HCT116 (cell line): ENCODE data around the gene ATP11B. TPM values are rescaled to one million over a fixed set of nuclear protein-coding genes. Genes with fewer than 3 reads are reported as not detected.

Experiments used
- ATAC-seq: fragments of 200-7000 bp; cut with Tn5 transposase; 2 replicates; pipeline ENCODE4 v1.9.1; 2020; ENCODE audit warnings: mild to moderate bottlenecking, moderate library complexity
- BruUV-seq: library from RNA; stranded (reverse); fragments of 400-500 nt; replicated peaks from 2 replicates; lab custom pipeline; 2021; lab: Mats Ljungman, UMichigan
- CTCF ChIA-PET: fragments of 300-600 bp; sonication (Branson Sonifier 250); formaldehyde crosslinking; loops from one replicate; lab custom pipeline; 2021; ENCODE audit warnings: antibody characterized with exemption; lab: Charles Lee
- POLR2A ChIA-PET: fragments of 300-600, 350-600 bp; sonication (Branson Sonifier 250); formaldehyde crosslinking; loops from one replicate; lab custom pipeline; 2021; ENCODE audit warnings: antibody characterized with exemption; lab: Charles Lee
- RAD21 ChIA-PET, 2 experiments: fragments of 300-600 bp; sonication (Branson Sonifier 250); formaldehyde crosslinking; loops; one replicate each; lab custom pipeline; 2023; ENCODE audit warnings: low total read pairs in 2 of 2; ENCODE audit not compliant: uncharacterized antibody in 2 of 2, unreplicated experiment in 2 of 2, low non-redundant PET in 1 of 2; lab: Charles Lee
- DNase-seq: peaks from one replicate; pipeline ENCODE4 v3.0.0-alpha.2; 2010; ENCODE audit warnings: low read depth, low spot score
- H2AFZ ChIP-seq: fragments of 200-600 bp; shearing (Covaris generic), sonication (generic); 2 replicates; pipeline ENCODE4 v1.6.1; 2017; ENCODE audit warnings: low read depth, mixed run types, mixed read lengths, antibody characterized with exemption, low read length; ENCODE audit not compliant: poor library complexity, severe bottlenecking
- H3K27ac ChIP-seq: 2 replicates; pipeline ENCODE4 v1.5.1; 2012; ENCODE audit warnings: low read depth, low read length
- H3K27me3 ChIP-seq: fragments of 200-600 bp; sonication (generic); 2 replicates; pipeline ENCODE4 v1.6.1; 2016; ENCODE audit warnings: mixed run types, low read length, mixed read lengths; ENCODE audit not compliant: insufficient read depth
- H3K36me3 ChIP-seq, 2 experiments: fragments of 200-500 bp in 1 of 2; fragments of 200-600 bp in 1 of 2; sonication (Bioruptor generic) in 1 of 2; sonication (generic) in 1 of 2; 2 replicates each; pipeline versions ENCODE4 v1.5.1 to v1.6.1; 2014 to 2016; ENCODE audit warnings: low read length in 2 of 2, inconsistent platforms in 1 of 2, mixed read lengths in 1 of 2, mixed run types in 1 of 2; ENCODE audit not compliant: insufficient read depth in 2 of 2, control insufficient read depth in 1 of 2
- H3K4me1 ChIP-seq, 2 experiments: fragments of 200-600 bp in 1 of 2; sonication (generic) in 1 of 2; 2 replicates each; pipeline versions ENCODE4 v1.5.1 to v1.6.1; 2012 to 2017; ENCODE audit warnings: low read length in 2 of 2, inconsistent platforms in 1 of 2, mild to moderate bottlenecking in 1 of 2, mixed read lengths in 1 of 2, mixed run types in 1 of 2, moderate library complexity in 1 of 2; ENCODE audit not compliant: insufficient read depth in 2 of 2, control insufficient read depth in 1 of 2
- H3K4me2 ChIP-seq: fragments of 200-600 bp; sonication (generic); 2 replicates; pipeline ENCODE4 v1.6.1; 2017; ENCODE audit warnings: mixed run types, low read length, mixed read lengths
- H3K4me3 ChIP-seq, 2 experiments: fragments of 200-600 bp in 1 of 2; sonication (generic) in 1 of 2; replicated peaks in 1 of 2; 2 replicates each; pipeline ENCODE4 v1.5.1; 2011 to 2016; ENCODE audit warnings: low read length in 2 of 2, control low read depth in 1 of 2, low read depth in 1 of 2, mild to moderate bottlenecking in 1 of 2, mixed read lengths in 1 of 2, mixed run types in 1 of 2
- H3K79me2 ChIP-seq: fragments of 200-600 bp; sonication (generic); 2 replicates; pipeline ENCODE4 v1.6.1; 2017; ENCODE audit warnings: mild to moderate bottlenecking, mixed run types, low read length, moderate library complexity, mixed read lengths; ENCODE audit not compliant: insufficient read depth
- H3K9ac ChIP-seq: fragments of 200-600 bp; sonication (generic); 2 replicates; pipeline ENCODE4 v1.6.1; 2016; ENCODE audit warnings: low read length, mixed read lengths
- H3K9me2 ChIP-seq: fragments of 200-600 bp; sonication (generic), shearing (Covaris generic); 2 replicates; pipeline ENCODE4 v1.6.1; 2017; ENCODE audit warnings: mixed run types, mild to moderate bottlenecking, moderate library complexity; ENCODE audit not compliant: insufficient read depth
- H3K9me3 ChIP-seq, 2 experiments: fragments of 200-500 bp in 1 of 2; fragments of 200-600 bp in 1 of 2; sonication (Bioruptor generic) in 1 of 2; sonication (generic) in 1 of 2; 2 replicates each; pipeline ENCODE4 v1.6.1; 2014 to 2017; ENCODE audit warnings: low read length in 2 of 2, mixed read lengths in 2 of 2, inconsistent platforms in 1 of 2, low read depth in 1 of 2, mild to moderate bottlenecking in 1 of 2, mixed run types in 1 of 2, moderate library complexity in 1 of 2; ENCODE audit not compliant: control insufficient read depth in 1 of 2, insufficient read depth in 1 of 2
- H4K20me1 ChIP-seq: fragments of 200-600 bp; sonication (generic), shearing (Covaris generic); 2 replicates; pipeline ENCODE4 v1.6.1; 2017; ENCODE audit warnings: mixed run types, mild to moderate bottlenecking, moderate library complexity; ENCODE audit not compliant: insufficient read depth
- CEBPB ChIP-seq: IDR thresholded peaks from 2 replicates; pipeline ENCODE4 v1.6.1; 2012; ENCODE audit warnings: low read depth
- ELF1 ChIP-seq: IDR thresholded peaks from 2 replicates; pipeline ENCODE4 v1.6.1; 2012; ENCODE audit warnings: low read depth, borderline replicate concordance
- EZH2 ChIP-seq: fragments of 200-600 bp; sonication (generic); IDR thresholded peaks from 2 replicates; pipeline ENCODE4 v1.6.1; 2017; ENCODE audit warnings: antibody characterized with exemption, mixed run types
- EZH2phosphoT487 ChIP-seq: fragments of 200-600 bp; IDR thresholded peaks from 2 replicates; pipeline ENCODE4 v1.6.1; 2018; ENCODE audit warnings: antibody characterized with exemption, borderline replicate concordance
- FOSL1 ChIP-seq: IDR thresholded peaks from 2 replicates; pipeline ENCODE4 v1.6.1; 2012; ENCODE audit warnings: low read depth
- POLR2A ChIP-seq: IDR thresholded peaks from 2 replicates; pipeline ENCODE4 v1.7.0; 2011; ENCODE audit warnings: borderline replicate concordance; ENCODE audit not compliant: insufficient read depth, insufficient read length; ENCODE audit errors: extremely low read depth
- POLR2AphosphoS5 ChIP-seq: IDR thresholded peaks from 2 replicates; pipeline ENCODE4 v1.6.1; 2011; ENCODE audit warnings: mild to moderate bottlenecking, low read depth, low read length, moderate library complexity
- RAD21 ChIP-seq: IDR thresholded peaks from 2 replicates; pipeline ENCODE4 v1.6.1; 2012; ENCODE audit warnings: low read depth, mild to moderate bottlenecking
- SIN3A ChIP-seq: IDR thresholded peaks from 2 replicates; pipeline ENCODE4 v1.6.1; 2012; ENCODE audit warnings: low read depth
- TCF7L2 ChIP-seq: IDR thresholded peaks from 2 replicates; pipeline ENCODE4 v1.7.0; 2011; ENCODE audit warnings: borderline replicate concordance, inconsistent platforms; ENCODE audit not compliant: insufficient read depth, insufficient read length; ENCODE audit errors: extremely low read depth
- YY1 ChIP-seq: IDR thresholded peaks from 2 replicates; pipeline ENCODE4 v1.6.1; 2011; ENCODE audit warnings: low read length, low read depth, moderate library complexity, mild to moderate bottlenecking; ENCODE audit not compliant: insufficient replicate concordance; ENCODE audit errors: extremely low read depth
- ZFX ChIP-seq: fragments of 450-650 bp; IDR thresholded peaks from 2 replicates; pipeline ENCODE4 v1.6.1; 2017
- ZNF274 ChIP-seq: fragments of 200-500 bp; sonication (Bioruptor generic); IDR thresholded peaks from 2 replicates; pipeline ENCODE4 v1.6.1; 2014; ENCODE audit warnings: mild to moderate bottlenecking, low read depth, low read length, inconsistent platforms
- intact Hi-C: fragments of 100-400 bp; cut with micrococcal nuclease; formaldehyde crosslinking; loops from 2 replicates; pipeline ENCODE4 v1.10.0; 2022
- total RNA-seq: library from RNA; stranded (reverse); gene quantifications from one replicate; pipeline ENCODE4 v1.2.1, GENCODE V29; 2021; ENCODE audit not compliant: unreplicated experiment
- TF ChIP-seq, protein P1 (sequence below): IDR thresholded peaks from 2 replicates; pipeline ENCODE4 v1.6.1; 2011; ENCODE audit warnings: mild to moderate bottlenecking, low read length, moderate library complexity; ENCODE audit not compliant: insufficient replicate concordance; ENCODE audit errors: extremely low read depth
- TF ChIP-seq, protein P2 (sequence below): IDR thresholded peaks from 2 replicates; pipeline ENCODE4 v1.6.1; 2012
- TF ChIP-seq, protein P3 (sequence below): IDR thresholded peaks from 2 replicates; pipeline ENCODE4 v1.6.1; 2012
- TF ChIP-seq, protein P4 (sequence below): IDR thresholded peaks from 2 replicates; pipeline ENCODE4 v1.6.1; 2012; ENCODE audit warnings: low read depth

The ATP11B gene
- total RNA-seq, 1 experiment from 2014 or later, result 53.0 TPM

DNA sequence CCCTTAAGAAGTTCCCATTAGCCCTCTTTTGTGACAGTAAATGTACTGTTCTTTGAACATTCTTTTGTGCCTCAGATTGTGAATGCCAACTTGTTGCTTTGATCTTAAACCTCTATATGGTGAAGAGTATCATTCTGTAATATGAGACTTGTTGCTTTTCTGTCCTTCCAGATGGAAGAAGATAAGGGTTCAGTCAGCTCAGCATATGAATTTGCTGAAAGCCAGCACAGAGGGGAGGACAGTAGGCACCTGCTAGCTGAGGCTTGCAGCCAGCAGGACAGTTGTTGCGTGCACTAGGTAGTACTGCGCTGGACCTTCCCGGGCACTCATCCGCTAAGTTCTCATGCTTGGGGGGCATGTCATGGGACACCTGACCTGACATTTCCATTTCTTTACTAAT, 112.3 kb downstream of the ATP11B start (continued):
- TF ChIP-seq, protein P1, sequence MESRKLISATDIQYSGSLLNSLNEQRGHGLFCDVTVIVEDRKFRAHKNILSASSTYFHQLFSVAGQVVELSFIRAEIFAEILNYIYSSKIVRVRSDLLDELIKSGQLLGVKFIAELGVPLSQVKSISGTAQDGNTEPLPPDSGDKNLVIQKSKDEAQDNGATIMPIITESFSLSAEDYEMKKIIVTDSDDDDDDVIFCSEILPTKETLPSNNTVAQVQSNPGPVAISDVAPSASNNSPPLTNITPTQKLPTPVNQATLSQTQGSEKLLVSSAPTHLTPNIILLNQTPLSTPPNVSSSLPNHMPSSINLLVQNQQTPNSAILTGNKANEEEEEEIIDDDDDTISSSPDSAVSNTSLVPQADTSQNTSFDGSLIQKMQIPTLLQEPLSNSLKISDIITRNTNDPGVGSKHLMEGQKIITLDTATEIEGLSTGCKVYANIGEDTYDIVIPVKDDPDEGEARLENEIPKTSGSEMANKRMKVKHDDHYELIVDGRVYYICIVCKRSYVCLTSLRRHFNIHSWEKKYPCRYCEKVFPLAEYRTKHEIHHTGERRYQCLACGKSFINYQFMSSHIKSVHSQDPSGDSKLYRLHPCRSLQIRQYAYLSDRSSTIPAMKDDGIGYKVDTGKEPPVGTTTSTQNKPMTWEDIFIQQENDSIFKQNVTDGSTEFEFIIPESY, result no peak
- no peak for TF ChIP-seq YY1
- no peak for TF ChIP-seq RAD21

DNA sequence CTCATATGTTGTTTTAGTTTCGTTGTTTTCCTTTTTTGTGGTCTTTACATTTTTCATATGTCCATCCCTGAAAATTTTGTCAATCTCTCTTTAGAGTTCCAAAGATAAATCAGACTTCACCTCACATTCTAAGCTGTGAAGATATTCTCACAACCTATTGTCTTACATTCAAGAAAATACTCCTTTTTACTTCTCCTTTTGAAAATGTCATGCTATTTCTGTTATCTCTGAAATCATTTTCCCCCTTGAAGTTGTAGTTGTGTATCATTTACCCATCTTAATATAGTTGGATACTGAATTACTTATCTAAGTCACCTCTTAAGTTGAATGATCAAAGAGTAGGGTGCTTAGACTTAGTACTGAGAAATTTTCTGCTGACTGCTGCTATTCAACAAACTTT, 112.7 kb downstream of the ATP11B start:
- H3K27me3 ChIP-seq, result no peaks in the 10 kb centered on the region
- H3K9me3 ChIP-seq, result no peaks in the 10 kb centered on the region
- ChIA-PET RAD21 (interaction anchor here in 1 of 2 experiments (0.7 kb wide), 1 partner anchor 190 kb away, joined by 3 read pairs; no protein-coding TSS in a partner anchor), POLR2A (no interaction called here), CTCF (no interaction called here)
- intact Hi-C loops, result loop anchor here (10.0 kb wide), 1 partner anchor 479 kb away; no protein-coding TSS in a partner anchor
- no peak for ATAC-seq
- no TSS peak for BruUV-seq
- no peak overlapping the region for H3K4me3 ChIP-seq
- no peak overlapping the region for H3K4me2 ChIP-seq
- H4K20me1 ChIP-seq, result no peaks in the 10 kb centered on the region
- H3K27ac ChIP-seq, result no peak overlapping the region
- no peaks in the 10 kb centered on the region for H3K36me3 ChIP-seq
- no peaks in the 10 kb centered on the region for H3K9me2 ChIP-seq
- no peak overlapping the region for H2AFZ ChIP-seq
- H3K4me1 ChIP-seq, result peaks cover 3 to 13% of the 10 kb centered on the region in 2 experiments; a peak in 3 of 4 replicates
- no peak overlapping the region for H3K9ac ChIP-seq
- H3K79me2 ChIP-seq, result no peaks in the 10 kb centered on the region
- no peak for DNase-seq
- TF ChIP-seq CEBPB (no peak), FOSL1 (no peak), ZFX (no peak), SIN3A (no peak), EZH2phosphoT487 (no peak), ZNF274 (no peak), POLR2A (no peak), POLR2AphosphoS5 (no peak), ELF1 (no peak), EZH2 (no peak), RAD21 (no peak), TCF7L2 (no peak)
- TF ChIP-seq, protein P2, sequence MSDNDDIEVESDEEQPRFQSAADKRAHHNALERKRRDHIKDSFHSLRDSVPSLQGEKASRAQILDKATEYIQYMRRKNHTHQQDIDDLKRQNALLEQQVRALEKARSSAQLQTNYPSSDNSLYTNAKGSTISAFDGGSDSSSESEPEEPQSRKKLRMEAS, result no peak
- TF ChIP-seq, protein P3, sequence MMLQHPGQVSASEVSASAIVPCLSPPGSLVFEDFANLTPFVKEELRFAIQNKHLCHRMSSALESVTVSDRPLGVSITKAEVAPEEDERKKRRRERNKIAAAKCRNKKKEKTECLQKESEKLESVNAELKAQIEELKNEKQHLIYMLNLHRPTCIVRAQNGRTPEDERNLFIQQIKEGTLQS, result no peak
- TF ChIP-seq, protein P1, result no peak
- TF ChIP-seq, protein P4, sequence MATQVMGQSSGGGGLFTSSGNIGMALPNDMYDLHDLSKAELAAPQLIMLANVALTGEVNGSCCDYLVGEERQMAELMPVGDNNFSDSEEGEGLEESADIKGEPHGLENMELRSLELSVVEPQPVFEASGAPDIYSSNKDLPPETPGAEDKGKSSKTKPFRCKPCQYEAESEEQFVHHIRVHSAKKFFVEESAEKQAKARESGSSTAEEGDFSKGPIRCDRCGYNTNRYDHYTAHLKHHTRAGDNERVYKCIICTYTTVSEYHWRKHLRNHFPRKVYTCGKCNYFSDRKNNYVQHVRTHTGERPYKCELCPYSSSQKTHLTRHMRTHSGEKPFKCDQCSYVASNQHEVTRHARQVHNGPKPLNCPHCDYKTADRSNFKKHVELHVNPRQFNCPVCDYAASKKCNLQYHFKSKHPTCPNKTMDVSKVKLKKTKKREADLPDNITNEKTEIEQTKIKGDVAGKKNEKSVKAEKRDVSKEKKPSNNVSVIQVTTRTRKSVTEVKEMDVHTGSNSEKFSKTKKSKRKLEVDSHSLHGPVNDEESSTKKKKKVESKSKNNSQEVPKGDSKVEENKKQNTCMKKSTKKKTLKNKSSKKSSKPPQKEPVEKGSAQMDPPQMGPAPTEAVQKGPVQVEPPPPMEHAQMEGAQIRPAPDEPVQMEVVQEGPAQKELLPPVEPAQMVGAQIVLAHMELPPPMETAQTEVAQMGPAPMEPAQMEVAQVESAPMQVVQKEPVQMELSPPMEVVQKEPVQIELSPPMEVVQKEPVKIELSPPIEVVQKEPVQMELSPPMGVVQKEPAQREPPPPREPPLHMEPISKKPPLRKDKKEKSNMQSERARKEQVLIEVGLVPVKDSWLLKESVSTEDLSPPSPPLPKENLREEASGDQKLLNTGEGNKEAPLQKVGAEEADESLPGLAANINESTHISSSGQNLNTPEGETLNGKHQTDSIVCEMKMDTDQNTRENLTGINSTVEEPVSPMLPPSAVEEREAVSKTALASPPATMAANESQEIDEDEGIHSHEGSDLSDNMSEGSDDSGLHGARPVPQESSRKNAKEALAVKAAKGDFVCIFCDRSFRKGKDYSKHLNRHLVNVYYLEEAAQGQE, result no peak
